Stimulated activated CD4-positive, alpha-beta T cell treated with anti-CD3 and anti-CD28 coated beads, Interleukin-4, amount 100 ng/mL, for 4 hours (primary cell): Measurements from ENCODE around the gene MAPK8IP2.

ENCODE experiments used
- DNase-seq, 2 experiments: peaks; one replicate each; pipeline ENCODE4 v3.0.0-alpha.2; 2020

Gene MAPK8IP2

GRCh38 chr22:50600538-50600937, at the start of gene MAPK8IP2:
TSS of gene MAPK8IP2 (plus strand) at chr22:50600793. CDS start at chr22:50600819, 26 bp downstream.
- no peak for DNase-seq

DNA sequence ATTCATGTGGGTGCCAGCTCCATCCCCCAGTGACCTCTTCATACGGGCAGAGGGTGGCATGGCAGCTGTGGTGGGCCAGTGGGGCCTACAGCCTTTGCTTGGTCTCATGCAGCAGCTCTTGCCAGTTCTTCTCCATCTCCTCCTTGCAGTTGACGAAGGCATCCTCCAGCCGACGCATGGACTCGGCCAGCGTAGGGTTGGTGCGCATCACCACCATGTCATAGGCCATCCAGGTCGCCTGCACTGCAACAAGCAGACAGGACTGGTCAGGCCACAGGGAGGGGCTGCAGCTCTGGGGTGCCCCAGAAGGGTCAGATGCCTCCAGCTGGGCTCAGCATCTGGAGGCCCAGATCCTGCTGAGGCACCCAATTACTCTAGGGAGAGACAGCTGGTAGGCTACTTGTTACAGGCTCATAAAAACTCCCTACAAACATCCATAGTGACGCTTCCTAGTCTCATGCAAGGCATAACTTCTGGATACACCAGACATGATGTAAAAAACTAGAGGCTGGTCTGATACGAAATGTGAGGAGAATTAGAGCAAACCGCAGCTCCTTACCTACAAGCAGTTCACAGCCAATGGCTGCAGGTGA, 49.3 kb upstream of the MAPK8IP2 start:
- DNase-seq: no peak

- no peak for DNase-seq
These were observed 47.3 kb upstream of the MAPK8IP2 start for GRCh38 chr22:50553310-50553709.

DNA sequence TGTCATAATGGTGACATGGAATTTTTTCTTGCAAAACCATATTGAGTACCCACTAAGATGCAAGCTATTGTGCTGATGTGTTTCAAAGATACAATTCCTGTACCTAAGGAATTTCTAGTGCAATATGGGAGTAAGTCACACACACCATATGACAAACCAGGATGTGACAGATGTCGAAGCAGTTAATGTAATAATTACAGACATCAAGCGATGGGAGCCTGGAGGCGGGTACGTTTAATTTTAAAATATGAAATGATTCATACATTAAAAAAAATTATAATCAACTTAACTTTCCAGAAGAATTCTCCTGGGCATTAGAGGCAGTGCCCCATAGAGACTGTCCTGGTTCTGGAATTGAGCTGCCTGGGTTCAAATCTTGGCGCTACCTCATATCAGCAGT, 43.9 kb upstream of the MAPK8IP2 start:
- DNase-seq: no peak

- no peak for DNase-seq
These were observed 40.6 kb upstream of the MAPK8IP2 start for GRCh38 chr22:50560034-50560433.

- no peak for DNase-seq
These were observed 38.9 kb upstream of the MAPK8IP2 start for GRCh38 chr22:50561401-50562358.

GRCh38 chr22:50562523-50563412, 37.8 kb upstream of the MAPK8IP2 start, which contains the start of gene SYCE3:
TSS of gene SYCE3 (minus strand) at chr22:50562919. CDS start at chr22:50556405, 6,514 bp downstream.
- peak; percentile 96 to 98 for DNase-seq

GRCh38 chr22:50563413-50564160, 37.0 kb upstream of the MAPK8IP2 start:
- DNase-seq: no peak

- DNase-seq: no peak
These were observed 36.3 kb upstream of the MAPK8IP2 start for GRCh38 chr22:50564289-50564688.

GRCh38 chr22:50567721-50568252, 32.8 kb upstream of the MAPK8IP2 start:
- no peak for DNase-seq

- no peak for DNase-seq
These were observed 32.0 kb upstream of the MAPK8IP2 start for GRCh38 chr22:50568626-50569025.

DNA sequence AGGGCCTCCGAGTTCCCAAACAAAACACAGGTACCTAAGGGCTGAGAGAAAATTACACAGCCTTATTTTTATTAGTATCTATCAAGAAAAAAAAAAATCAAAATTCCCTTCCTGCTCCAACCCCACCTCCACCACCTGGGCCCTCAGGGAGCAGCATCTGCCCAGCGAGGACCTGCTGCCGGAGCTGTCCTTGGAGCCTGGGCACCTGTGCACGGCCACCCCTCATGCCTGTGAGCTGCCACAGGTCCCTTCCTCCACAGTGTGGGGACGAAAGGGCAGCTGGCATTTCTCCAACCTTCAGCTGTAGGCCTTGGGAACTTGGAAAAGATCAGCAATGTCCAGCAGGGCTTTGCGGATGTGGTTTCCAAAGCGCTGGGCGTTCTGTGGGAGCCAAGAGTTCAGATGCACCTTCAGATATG, 31.5 kb upstream of the MAPK8IP2 start:
- DNase-seq: no peak

- no peak for DNase-seq
These were observed 30.6 kb upstream of the MAPK8IP2 start for GRCh38 chr22:50569896-50570535.

DNA sequence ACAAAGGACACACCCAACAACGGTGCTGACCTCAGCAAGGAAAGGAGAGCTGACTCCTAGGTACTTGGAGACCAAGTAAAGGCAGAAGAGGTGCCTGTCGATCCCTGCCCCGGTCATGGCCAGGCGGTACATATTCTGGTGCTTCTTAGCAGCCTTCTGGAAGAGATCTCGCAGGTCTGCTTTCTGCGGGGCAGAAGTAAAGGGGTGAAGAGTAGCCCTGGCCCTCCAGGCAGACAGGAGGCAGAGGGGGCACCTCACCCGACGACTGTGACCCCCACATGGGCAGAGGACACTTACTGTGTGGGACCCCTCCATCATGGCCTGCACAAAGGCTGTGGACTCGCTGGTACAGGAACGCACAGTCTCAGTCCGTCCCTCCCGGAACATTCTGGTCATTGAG, 29.7 kb upstream of the MAPK8IP2 start:
- DNase-seq: no peak

- no peak for DNase-seq
These were observed 29.1 kb upstream of the MAPK8IP2 start for GRCh38 chr22:50571264-50572175.

DNA sequence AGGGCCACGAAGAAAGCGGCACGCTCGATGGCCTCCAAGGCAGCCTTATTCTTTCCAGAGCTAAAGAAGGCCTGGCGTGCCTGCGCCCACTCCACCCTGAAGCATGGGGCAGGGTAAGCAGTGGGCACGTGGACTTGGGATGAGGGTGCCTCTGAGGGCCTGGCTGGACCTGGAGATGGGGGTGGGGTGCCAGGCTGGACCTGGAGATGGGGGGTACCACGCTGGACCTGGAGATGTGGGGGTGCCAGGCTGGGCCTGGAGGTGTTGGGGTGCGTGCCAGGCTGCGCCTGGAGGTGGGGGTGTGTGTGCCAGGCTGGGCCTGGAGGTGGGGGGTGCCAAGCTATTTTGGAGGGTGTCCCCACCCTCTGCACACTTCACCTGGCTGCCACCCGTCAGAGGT, 27.6 kb upstream of the MAPK8IP2 start:
- no peak for DNase-seq

- no peak for DNase-seq
These were observed 26.9 kb upstream of the MAPK8IP2 start for GRCh38 chr22:50573491-50574382.

DNA sequence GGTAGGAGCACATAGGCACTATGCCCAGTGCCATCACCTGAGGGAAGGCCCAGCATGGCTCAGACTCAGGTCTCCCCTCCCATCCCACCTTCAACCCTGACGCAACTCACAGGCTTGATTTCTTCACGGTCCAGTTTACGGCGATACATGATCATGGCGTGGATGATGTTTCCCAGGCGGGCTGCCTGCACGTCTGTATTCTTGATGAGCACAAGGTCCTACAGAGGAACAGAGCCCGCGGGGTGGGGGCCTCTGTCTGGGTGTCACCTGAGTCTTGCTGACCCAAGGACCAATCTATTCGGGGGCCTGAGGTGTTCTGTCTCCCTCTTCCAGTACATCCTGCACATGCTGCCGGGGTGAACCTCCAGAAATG, 26.2 kb upstream of the MAPK8IP2 start:
- DNase-seq: no peak

DNA sequence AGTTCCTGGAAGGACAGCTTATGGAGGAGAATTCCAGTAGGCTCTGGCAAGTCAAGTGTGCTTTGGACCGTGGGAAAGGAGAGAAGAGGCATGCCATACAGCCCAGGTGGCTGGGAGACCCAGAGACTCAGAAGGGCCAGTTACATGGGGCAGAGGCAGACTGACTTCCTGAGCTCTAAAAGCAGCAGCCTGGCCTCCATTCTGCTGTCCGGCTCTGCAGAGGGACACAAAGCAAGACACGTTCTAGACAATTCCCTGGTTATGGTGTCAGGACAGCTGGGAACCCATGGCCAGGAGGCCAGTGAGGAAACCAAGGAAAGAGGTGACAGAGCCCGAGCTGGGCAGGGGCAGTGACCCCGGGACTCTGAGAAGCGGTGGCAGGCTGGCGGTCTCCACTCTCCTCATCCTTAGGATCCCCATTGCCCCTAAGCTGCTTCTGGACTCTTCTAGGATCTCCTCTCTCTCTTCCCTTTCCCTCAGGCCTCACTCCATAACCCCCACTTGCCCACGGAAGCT, 25.1 kb upstream of the MAPK8IP2 start:
- DNase-seq: no peak
